K562 (cell line): ENCODE results near the gene NAGPA. TPM values are rescaled to one million over a fixed set of nuclear protein-coding genes. Genes with fewer than 3 reads are reported as not detected.

Experiments used
- ATAC-seq: fragments of 200-7000 bp; cut with Tn5 transposase; 3 replicates; pipeline ENCODE4 v1.9.1; 2020; ENCODE audit warnings: moderate library complexity
- BruUV-seq: library from RNA; stranded (reverse); fragments of 400-500 nt; replicated peaks from 2 replicates; lab custom pipeline; 2021; lab: Mats Ljungman, UMichigan
- CTCF ChIA-PET: fragments of 300-600 bp; formaldehyde crosslinking; extraction: SDS; loops from one replicate; lab custom pipeline; 2021; ENCODE audit warnings: low intra/inter-chr PET ratio; lab: Yijun Ruan, JAX
- POLR2A ChIA-PET: fragments of 300-600, 350-650 bp; sonication (Branson Sonifier 250); formaldehyde crosslinking; extraction: SDS; loops from one replicate; lab custom pipeline; 2021; ENCODE audit warnings: antibody characterized with exemption, inconsistent platforms; lab: Yijun Ruan, JAX
- DNase-seq, 4 experiments: peaks; one replicate each; pipeline versions ENCODE4 v3.0.0 to v3.0.0-alpha.2; 2011 to 2018; ENCODE audit warnings: low spot score in 3 of 4, mixed read lengths in 3 of 4; ENCODE audit errors: extremely low read depth in 1 of 4
- FAIRE-seq: peaks from 2 replicates; lab custom pipeline; 2011; peaks lifted over from hg19 to GRCh38; lab: Jason Lieb, UNC
- H2AFZ ChIP-seq: 2 replicates; pipeline ENCODE4 v1.6.0; 2011; ENCODE audit warnings: low read depth, low read length, control low read depth, inconsistent platforms
- H3K27ac ChIP-seq: fragments of 200-600 bp; 3 replicates; pipeline ENCODE4 v1.8.0; 2011; ENCODE audit warnings: low read depth, mild to moderate bottlenecking, control low read depth, inconsistent platforms, low read length, moderate library complexity, mixed read lengths; ENCODE audit errors: extremely low read depth
- H3K27me3 ChIP-seq, 2 experiments: fragments of 300-600 bp in 1 of 2; 2 replicates in 1 of 2; 3 replicates in 1 of 2; pipeline versions ENCODE4 v1.6.0 to v1.8.0; 2011; ENCODE audit warnings: inconsistent platforms in 2 of 2, low read length in 2 of 2, mild to moderate bottlenecking in 1 of 2, mixed read lengths in 1 of 2, moderate library complexity in 1 of 2; ENCODE audit not compliant: control insufficient read depth in 2 of 2, insufficient read depth in 2 of 2
- H3K36me3 ChIP-seq: fragments of 300-600 bp; 3 replicates; pipeline ENCODE4 v1.8.0; 2011; ENCODE audit warnings: mild to moderate bottlenecking, low read length, inconsistent platforms; ENCODE audit not compliant: control insufficient read depth, insufficient read depth
- H3K4me1 ChIP-seq, 2 experiments: fragments of 200-600 bp in 1 of 2; replicated peaks in 1 of 2; 2 replicates in 1 of 2; 3 replicates in 1 of 2; pipeline versions ENCODE4 v1.5.1 to v1.8.0; 2011; ENCODE audit warnings: inconsistent platforms in 2 of 2, low read length in 2 of 2, mild to moderate bottlenecking in 1 of 2, mixed read lengths in 1 of 2, moderate library complexity in 1 of 2; ENCODE audit not compliant: control insufficient read depth in 2 of 2, insufficient read depth in 2 of 2
- H3K4me2 ChIP-seq: 2 replicates; pipeline ENCODE4 v1.6.1; 2011; ENCODE audit warnings: low read length, control low read depth, inconsistent platforms, mixed read lengths; ENCODE audit not compliant: insufficient read depth
- H3K4me3 ChIP-seq: fragments of 200-600 bp; sonication (generic), shearing (Covaris generic); 2 replicates; pipeline ENCODE4 v1.5.1; 2016; ENCODE audit warnings: control low read depth, inconsistent platforms
- H3K79me2 ChIP-seq: fragments of 200-600 bp; 3 replicates; pipeline ENCODE4 v1.8.0; 2011; ENCODE audit warnings: low read length, inconsistent platforms; ENCODE audit not compliant: control insufficient read depth, insufficient read depth
- H3K9ac ChIP-seq, 2 experiments: 2 replicates each; pipeline versions ENCODE4 v1.6.0 to v1.6.1; 2011; ENCODE audit warnings: low read depth in 2 of 2, low read length in 2 of 2, control low read depth in 1 of 2, inconsistent platforms in 1 of 2, mild to moderate bottlenecking in 1 of 2, mixed read lengths in 1 of 2; ENCODE audit not compliant: insufficient read depth in 1 of 2
- H3K9me1 ChIP-seq: one replicate; pipeline ENCODE4 v1.6.0; 2011; ENCODE audit warnings: inconsistent platforms, mild to moderate bottlenecking, low read length, moderate library complexity; ENCODE audit not compliant: control insufficient read depth, insufficient read depth
- H3K9me3 ChIP-seq: replicated peaks from 2 replicates; pipeline ENCODE4 v1.5.1; 2011; ENCODE audit warnings: low read depth, low read length, inconsistent platforms; ENCODE audit not compliant: control insufficient read depth, insufficient read depth
- H4K20me1 ChIP-seq: replicated peaks from 2 replicates; pipeline ENCODE4 v1.6.1; 2011; ENCODE audit warnings: low read length, inconsistent platforms, mixed read lengths; ENCODE audit not compliant: control insufficient read depth, insufficient read depth
- ATF6 ChIP-seq: sonication (generic); formaldehyde crosslinking; IDR thresholded peaks from 2 replicates; pipeline ENCODE4 v1.4.0; 2020; ENCODE audit warnings: mild to moderate bottlenecking, missing genetic modification reagents
- HNRNPL ChIP-seq: fragments of 200-400 bp; formaldehyde crosslinking; IDR thresholded peaks from 2 replicates; pipeline ENCODE4 v1.6.1; 2017; ENCODE audit warnings: low read depth, mild to moderate bottlenecking, low read length
- ZNF57 ChIP-seq: fragments of 450-650 bp; formaldehyde crosslinking; IDR thresholded peaks from 2 replicates; pipeline ENCODE4 v1.4.0; 2020; ENCODE audit warnings: mild to moderate bottlenecking, moderate library complexity
- WGBS: fragments of 100-300 bp; shearing (Covaris generic); methylation state at CpG from one replicate; pipeline ENCODE4 v1.1.6; 2016; ENCODE audit warnings: low coverage, mixed read lengths; ENCODE audit not compliant: insufficient coverage; ENCODE audit errors: missing lambda C conversion rate; 5-methylcytosine and 5-hydroxymethylcytosine counted together
- in situ Hi-C: fragments of 300-500 bp; cut with MboI; formaldehyde crosslinking; loops from 4 replicates; pipeline ENCODE4 v1.15.0; 2018; ENCODE audit warnings: inconsistent platforms, mixed read lengths
- intact Hi-C: fragments of 100-400 bp; cut with micrococcal nuclease; formaldehyde crosslinking; loops from 2 replicates; pipeline ENCODE4 v1.14.2; 2022
- polyA plus RNA-seq, 8 experiments: library from polyadenylated mRNA; depleted of rRNA in 4 of 8; stranded (reverse) in 5 of 8; unstranded in 3 of 8; fragments of >200 nt; fragmentation: Nextera tagmentation in 2 of 8; fragmentation: Illumina TruSeq in 1 of 8; extraction: Ambion mirVana in 2 of 8; extraction: Trizol in 1 of 8; gene quantifications; 2 replicates each; pipeline versions ENCODE4 v1.2.1 to v1.2.3, GENCODE V29; 2011 to 2014; ENCODE audit warnings: inconsistent platforms in 1 of 8, missing spikeins in 1 of 8
- total RNA-seq, 7 experiments: library from RNA; depleted of rRNA in 6 of 7; stranded (reverse); fragments of >200 nt in 6 of 7; fragmentation: Illumina TruSeq in 2 of 7; extraction: Trizol in 2 of 7; gene quantifications; 2 replicates each; pipeline versions ENCODE4 v1.2.1 to v1.2.3, GENCODE V29; 2011 to 2021; ENCODE audit warnings: low replicate concordance in 1 of 7

Gene NAGPA
- total and polyA plus RNA-seq, 9 of the 15 experiments (the other 6 are each of a cell fraction or from before 2014, with no cell fraction given), result 0.15 to 12.7 (median 4.6) TPM

- Histone ChIP-seq H3K4me1 (peaks cover 2 to 4% of the 10 kb centered on the region in 2 experiments; a peak in 2 of 5 replicates), H3K4me3 (no peak overlapping the region), H4K20me1 (no peaks in the 10 kb centered on the region), H2AFZ (no peak overlapping the region), H3K9me3 (no peaks in the 10 kb centered on the region), H3K27ac (no peak overlapping the region), H3K27me3 (peaks cover 1 to 9% of the 10 kb centered on the region in 2 experiments; a peak in 3 of 5 replicates), H3K79me2 (no peaks in the 10 kb centered on the region), H3K9me1 (no peaks in the 10 kb centered on the region), H3K9ac (no peak overlapping the region), H3K36me3 (no peaks in the 10 kb centered on the region), H3K4me2 (no peak overlapping the region)
- POLR2A ChIA-PET, result interaction anchor here (0.6 kb wide), 2 partner anchors 148 to 325 kb away, joined by 3 to 4 read pairs; no protein-coding TSS in a partner anchor
- in situ Hi-C loops, result no loop called here
- ATAC-seq, result no peak
- TF ChIP-seq HNRNPL (peak; percentile 45; the same call in 1 of the 2 replicates), ZNF57 (CRISPR knock-in tag) (no peak), ATF6 (CRISPR knock-in tag) (no peak)
- FAIRE-seq, result no peak
- BruUV-seq, result no TSS peak
- CTCF ChIA-PET, result no interaction called here
- intact Hi-C loops, result no loop called here
- WGBS, result 72% methylated on average over 28 of the region's 32 CpGs
- no peak for DNase-seq
Observed at GRCh38 chr16:5027575-5028235, 6.0 kb downstream of the NAGPA start.
